NAMALWA (cell line): ENCODE data around the gene VENTX.
"Not testable (repeated sequence)": the region's sequence is repeated elsewhere in the genome, so short reads cannot be mapped to it uniquely, and the experiment has no call there.

ENCODE experiments used
- DNase-seq: peaks from one replicate; pipeline ENCODE4 v3.0.0-alpha.2; 2015; ENCODE audit warnings: low spot score

The VENTX gene

GRCh38 chr10:133214468-133215410, 22.9 kb upstream of the VENTX start:
- DNase-seq = no peak

- no peak for DNase-seq
Measured at GRCh38 chr10:133215586-133215985, 22.1 kb upstream of the VENTX start.

- no peak for DNase-seq
Measured at GRCh38 chr10:133216776-133217175, 20.9 kb upstream of the VENTX start.

GRCh38 chr10:133217800-133218589, 19.7 kb upstream of the VENTX start:
- DNase-seq = no peak

GRCh38 chr10:133218891-133219290, 18.8 kb upstream of the VENTX start:
- no peak for DNase-seq

- no peak for DNase-seq
Measured at GRCh38 chr10:133219782-133220181, 17.9 kb upstream of the VENTX start.

GRCh38 chr10:133221331-133221730, 16.3 kb upstream of the VENTX start:
- no peak for DNase-seq

GRCh38 chr10:133221756-133222155, 15.9 kb upstream of the VENTX start:
- not testable (repeated sequence) for DNase-seq

- DNase-seq = no peak
Measured at GRCh38 chr10:133224076-133224475, 13.6 kb upstream of the VENTX start.

- no peak for DNase-seq
Measured at GRCh38 chr10:133224756-133225372, 12.8 kb upstream of the VENTX start.

GRCh38 chr10:133225707-133226191, 11.9 kb upstream of the VENTX start:
- DNase-seq = no peak

- no peak for DNase-seq
Measured at GRCh38 chr10:133226251-133226808, 11.3 kb upstream of the VENTX start.

GRCh38 chr10:133227256-133227655, 10.4 kb upstream of the VENTX start:
- DNase-seq = no peak

GRCh38 chr10:133229265-133230043, 8.2 kb upstream of the VENTX start:
- DNase-seq = no peak

- no peak for DNase-seq
Measured at GRCh38 chr10:133230044-133230361, 7.7 kb upstream of the VENTX start, which contains the start of gene UTF1. Gene UTF1 (plus strand): TSS chr10:133230217. CDS start chr10:133230289, 72 bp downstream.

GRCh38 chr10:133230387-133231195, 7.1 kb upstream of the VENTX start:
- no peak for DNase-seq

- no peak for DNase-seq
Measured at GRCh38 chr10:133231244-133231945, 6.3 kb upstream of the VENTX start.

GRCh38 chr10:133231946-133232574, 5.6 kb upstream of the VENTX start:
- DNase-seq = no peak

GRCh38 chr10:133234796-133235195, 2.9 kb upstream of the VENTX start:
- not testable (repeated sequence) for DNase-seq
